Left cardiac atrium (tissue), 4 donors: ENCODE data around the gene EIF2B1. TPM values are rescaled to one million over a fixed set of nuclear protein-coding genes. Genes with fewer than 3 reads are reported as not detected.
"Not testable (repeated sequence)": the region's sequence is repeated elsewhere in the genome, so short reads cannot be mapped to it uniquely, and the experiment has no call there.

ENCODE experiments used
- ATAC-seq, 2 donors: fragments of 200-7000 bp; cut with Tn5 transposase; one replicate each; pipeline ENCODE4 v1.9.1; 2020; ENCODE audit warnings: mild to moderate bottlenecking in 2 of 2, moderate library complexity in 2 of 2
- DNase-seq: peaks from one replicate; pipeline ENCODE4 v3.0.0-alpha.2; 2020
- intact Hi-C, 2 donors: fragments of 100-400 bp; cut with DNase I; formaldehyde crosslinking; loops; one replicate each; pipeline versions ENCODE4 v1.14.1 to v1.15.1; 2022 to 2023
- total RNA-seq, 2 donors: library from RNA; stranded (reverse); fragmentation: NEBNext Ultra II Directional; extraction: Animal tissue kit (Norgen Biotek cat#: 25700); gene quantifications; one replicate each; pipeline ENCODE4 v1.2.1, GENCODE V29; 2021
- donor health status: DM: no; HTN: yes; CAD: no.
- donor health status: DM: no; HTN: yes; CAD: no; lungs with severe emphysema.
- donor health status: DM: yes; HTN: yes; CAD: no.
- donor health status: Dilated cardiomyopathy.

Gene EIF2B1
- total RNA-seq, 2 donors from 2014 or later = 27.9 to 29.3 TPM

DNA sequence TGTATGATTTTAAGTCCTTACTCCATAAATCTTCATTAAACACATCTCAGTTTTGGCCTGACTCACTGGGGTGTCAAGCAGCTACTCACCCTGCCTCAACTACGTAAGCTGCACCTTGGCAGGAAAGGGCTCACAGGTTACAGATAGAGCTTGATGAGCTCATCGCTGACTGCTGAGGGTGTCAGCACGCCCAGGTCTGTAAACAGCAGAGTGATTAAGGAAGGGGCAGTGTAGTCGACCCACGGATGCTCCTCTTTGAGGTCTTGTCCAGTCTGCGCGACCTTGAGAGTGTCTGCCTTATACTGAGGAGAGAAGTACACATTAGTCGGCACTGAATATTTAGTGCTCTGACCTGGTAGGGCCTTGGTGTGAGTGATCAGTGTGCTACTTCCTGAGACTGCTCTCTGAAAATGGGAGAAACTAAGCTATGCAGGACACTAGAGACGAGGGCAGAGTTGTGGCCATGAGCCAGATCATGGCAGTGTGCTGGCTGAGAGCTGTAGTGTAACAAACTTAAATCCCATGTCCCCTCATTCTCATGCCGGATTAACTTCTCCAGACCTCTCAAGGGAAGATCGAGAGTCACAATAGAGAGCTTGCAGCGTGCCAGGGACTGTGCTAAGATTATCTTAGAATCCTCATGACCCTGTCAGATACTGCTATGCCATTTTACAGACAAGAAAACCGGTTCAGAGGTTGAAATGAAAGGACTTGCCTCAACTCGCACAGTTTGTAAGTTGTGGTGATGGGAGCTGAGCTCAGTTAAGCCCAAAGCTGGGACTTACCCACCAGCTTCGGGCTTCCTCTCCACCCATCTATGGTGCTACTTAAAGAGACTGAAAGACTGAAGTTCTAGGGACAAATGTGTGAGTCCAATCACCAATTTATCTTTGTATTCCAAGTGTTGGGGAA is 11.6 kb downstream of the EIF2B1 start:
- DNase-seq (no peak), ATAC-seq (no peak)
- intact Hi-C loops = no loop called here

DNA sequence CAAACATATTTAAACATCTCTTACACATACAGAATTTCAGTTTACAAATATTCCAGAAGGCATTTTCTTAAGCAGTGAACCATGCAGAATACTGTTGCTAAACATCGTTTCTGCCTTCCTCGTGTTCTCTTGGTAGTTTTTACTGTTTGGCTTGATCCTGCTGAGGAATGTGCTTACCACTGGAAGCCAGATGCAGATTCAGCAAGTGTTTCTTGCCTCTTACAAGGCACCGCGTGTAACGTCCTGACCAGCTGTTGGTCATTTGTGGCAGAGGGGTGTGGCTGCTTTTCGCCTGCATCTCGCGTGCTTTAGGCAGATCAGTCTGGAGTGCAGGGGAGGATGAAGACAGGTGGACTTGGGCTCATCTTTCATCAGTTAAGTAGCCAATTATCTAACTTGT is 12.4 kb downstream of the EIF2B1 start:
- no peak for ATAC-seq
- intact Hi-C loops = no loop called here
- no peak for DNase-seq

DNA sequence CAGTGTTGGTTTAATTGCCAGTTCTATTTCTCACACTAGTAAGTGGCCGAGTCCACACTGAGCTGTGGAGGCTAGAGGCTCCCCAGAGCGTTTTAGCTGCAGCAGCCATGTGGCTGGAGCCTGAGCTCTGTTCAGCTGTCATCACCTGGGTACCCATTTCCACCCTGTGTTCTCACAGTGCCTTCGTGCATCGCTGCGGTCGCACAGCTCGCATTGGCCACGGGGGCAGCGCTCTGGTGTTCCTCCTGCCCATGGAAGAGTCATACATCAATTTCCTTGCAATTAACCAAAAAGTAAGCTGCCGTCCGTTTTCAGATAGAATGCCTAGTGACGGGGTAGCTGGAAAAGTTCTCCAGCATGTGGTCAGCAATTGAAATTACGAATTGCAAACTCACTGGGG is 15.9 kb downstream of the EIF2B1 start:
- no peak for ATAC-seq
- DNase-seq = no peak
- intact Hi-C loops = no loop called here

DNA sequence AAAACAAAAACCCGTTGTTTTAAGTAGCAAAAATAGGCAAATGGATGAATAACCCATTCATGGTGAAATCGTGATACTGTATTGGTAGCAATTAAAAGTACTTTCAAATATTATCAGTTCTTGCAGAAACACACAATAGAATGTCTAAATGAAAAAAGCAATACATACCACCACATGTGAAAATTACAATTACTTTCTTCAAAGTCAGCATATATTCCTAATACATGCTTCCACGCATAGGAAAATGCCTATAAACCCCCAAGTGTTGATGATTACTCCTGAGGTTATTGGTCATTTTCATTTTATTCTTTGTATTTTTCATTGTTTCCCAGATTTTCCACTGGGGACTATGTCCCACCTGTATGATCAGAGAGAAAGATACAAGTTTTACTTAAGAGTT is 16.3 kb downstream of the EIF2B1 start:
- ATAC-seq (no peak), DNase-seq (no peak)
- intact Hi-C loops = no loop called here

DNA sequence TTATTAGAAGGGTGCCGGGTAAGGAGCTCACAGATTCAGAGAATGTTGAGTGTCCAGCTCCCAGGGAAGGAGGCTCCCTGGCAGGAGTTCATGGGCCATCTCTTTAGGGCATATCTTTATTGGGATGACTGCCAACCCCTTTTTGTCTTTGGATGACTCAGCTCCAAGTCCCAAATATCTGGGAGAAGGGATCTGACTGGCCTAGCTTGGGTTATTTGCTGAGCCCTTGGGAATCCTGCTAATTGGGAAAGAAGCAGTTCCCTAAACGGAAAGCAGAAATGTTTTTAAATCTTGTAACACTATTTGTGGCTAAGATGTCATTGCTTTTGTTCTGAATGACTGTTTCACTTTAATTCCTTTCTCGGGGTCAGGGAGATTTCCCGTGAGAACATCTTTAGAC is 19.0 kb downstream of the EIF2B1 start:
- DNase-seq (peak; percentile 42), ATAC-seq (peak; percentile 70 to 73)
- intact Hi-C loops = no loop called here

DNA sequence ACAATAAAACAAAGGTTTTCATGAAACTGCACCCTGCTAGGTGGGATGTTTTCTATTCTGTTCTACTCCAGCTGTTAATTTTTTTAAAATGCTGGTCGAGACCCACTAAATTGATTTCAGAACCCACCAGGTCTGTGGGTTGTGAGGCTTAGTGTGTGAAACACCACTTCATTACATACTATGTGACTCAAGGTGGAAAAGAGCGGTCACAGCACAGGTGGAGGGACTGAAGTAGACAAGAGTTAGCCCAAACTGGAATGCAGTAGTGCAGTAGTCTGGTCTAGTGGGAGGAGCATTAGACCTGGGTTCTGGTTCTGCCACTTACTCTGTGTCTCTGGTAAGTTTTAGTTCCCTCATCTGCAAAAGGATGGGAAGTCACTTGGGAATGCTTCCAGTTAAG is 19.4 kb downstream of the EIF2B1 start:
- DNase-seq = no peak
- ATAC-seq = no peak
- intact Hi-C loops = no loop called here

DNA sequence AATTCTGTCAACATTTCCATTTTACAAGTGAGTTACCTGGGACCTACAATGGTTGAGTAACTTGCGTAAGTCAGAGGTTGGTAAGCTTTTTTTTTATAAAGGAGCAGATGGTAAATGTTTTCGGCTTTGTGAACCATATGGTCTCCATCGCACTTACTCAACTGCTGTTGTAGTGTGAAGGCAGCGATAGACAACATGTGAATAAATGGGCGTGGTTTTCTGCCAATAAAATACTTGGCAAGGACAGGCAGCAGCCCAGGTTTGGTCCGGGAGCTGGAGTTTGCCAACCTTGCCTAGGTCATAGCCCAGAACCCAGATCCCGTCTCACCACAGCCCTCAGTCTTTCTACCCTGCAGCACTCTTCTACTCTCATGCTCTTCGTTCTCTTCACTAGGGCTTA is 25.3 kb downstream of the EIF2B1 start:
- DNase-seq = no peak
- ATAC-seq = no peak
- intact Hi-C loops = no loop called here

DNA sequence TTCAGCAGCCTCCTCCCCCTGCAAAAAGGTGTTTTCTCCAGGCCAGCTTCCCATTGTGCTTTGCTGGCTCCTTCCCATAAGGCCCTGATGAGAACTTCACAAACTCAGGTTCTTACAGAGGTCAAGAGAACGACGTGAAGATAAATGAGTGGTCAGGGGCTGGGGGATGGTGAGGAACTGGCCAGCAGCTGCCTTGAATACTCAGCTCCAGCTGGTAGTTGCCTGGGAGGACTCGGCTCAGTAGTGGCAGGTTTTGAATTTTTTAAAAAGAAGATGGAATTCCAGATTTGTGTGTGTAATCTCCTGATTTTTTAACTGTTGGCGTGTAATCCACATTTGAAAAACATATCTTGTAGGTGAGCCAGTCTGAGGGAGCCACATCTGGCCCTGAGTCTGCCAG is 25.7 kb downstream of the EIF2B1 start:
- intact Hi-C loops = no loop called here

DNA sequence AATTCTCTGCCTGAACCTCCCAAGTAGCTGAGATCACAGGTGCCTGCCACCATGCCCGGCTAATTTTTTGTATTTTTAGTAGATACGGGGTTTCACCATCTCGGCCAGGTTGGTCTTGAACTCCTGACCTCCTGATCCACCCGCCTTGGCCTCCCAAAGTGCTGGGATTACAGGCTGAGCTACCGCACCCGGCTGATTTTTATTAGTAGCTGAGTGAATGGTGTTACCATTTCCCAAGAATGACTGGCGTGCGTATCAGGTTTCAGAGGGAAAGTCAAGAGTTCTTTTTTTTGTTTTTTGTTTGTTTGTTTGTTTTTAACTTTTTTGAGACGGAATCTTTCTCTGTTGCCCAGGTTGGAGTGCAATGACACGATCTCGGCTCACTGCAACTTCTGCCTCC is 30.0 kb downstream of the EIF2B1 start:
- ATAC-seq, intact Hi-C loops, DNase-seq: not testable (repeated sequence)

More for the DNA sequence above, 25.7 kb downstream of the EIF2B1 start:
- ATAC-seq (no peak), DNase-seq (no peak)

DNA sequence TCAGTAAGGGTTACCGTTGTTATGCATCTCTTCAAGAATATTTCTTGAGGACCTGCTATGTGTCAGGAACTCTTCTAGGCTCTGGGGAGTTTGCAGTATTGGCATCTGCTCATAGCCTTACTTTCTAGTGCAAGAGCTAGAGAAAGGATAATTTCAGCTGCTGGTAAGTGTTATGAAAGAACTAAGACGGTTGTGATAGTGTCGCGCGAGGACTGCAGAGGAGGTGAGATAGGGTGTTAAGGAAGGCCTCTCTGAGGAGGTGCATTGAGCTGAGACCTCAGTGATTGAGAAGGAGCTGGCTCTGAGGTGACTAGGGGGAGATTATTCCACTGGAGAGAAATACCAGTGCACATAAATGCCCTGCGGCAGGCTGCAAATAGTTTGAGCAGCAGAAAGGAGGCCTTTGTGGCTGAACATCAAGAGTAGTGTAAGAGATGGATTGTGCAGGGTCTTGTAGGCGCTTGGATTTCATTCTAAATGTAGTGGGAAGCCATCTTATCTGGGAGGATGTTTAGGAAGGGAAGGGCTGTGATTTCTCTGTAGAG is 30.8 kb downstream of the EIF2B1 start:
- intact Hi-C loops = no loop called here
- no peak for DNase-seq
- ATAC-seq = no peak

DNA sequence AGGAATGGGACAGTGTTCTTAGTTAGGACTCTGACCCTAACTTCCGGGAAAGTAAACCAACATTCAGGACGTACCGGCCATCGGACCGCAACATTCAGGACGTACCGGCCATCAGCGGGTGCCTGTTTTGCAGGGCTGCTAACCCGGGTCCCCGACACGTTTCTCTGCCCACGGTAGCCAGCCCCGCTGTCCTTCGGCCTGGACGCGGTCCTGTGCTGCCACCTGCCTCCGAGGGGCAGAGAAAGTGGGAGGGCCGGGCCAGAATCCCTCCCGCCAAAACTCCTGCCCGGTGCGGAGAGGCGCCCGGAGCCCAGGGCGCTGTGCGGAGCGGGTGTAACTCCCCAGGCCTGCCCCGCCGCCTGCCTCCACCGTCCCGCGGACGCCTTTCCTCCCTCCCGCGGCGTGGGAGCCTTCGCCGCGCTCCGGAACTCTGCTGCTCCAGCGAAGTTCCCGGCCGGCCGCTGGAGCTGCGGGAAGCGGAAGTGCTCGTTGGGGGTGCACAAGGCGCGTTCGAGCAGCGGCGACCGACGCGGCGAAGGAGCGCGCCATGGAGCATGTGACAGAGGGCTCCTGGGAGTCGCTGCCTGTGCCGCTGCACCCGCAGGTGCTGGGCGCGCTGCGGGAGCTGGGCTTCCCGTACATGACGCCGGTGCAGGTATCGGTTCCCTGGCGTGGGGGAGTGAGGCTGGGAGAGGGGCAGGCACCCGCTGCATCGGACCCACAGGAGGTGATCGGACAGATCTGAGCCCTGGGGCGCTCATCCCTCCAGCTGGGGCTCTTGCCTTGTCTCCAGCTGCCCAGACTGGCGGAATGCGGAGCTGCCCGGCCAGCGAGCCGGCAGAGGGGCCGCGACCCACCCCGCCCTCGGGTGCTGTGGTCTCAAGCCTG is 31.6 kb downstream of the EIF2B1 start, which contains the start of gene DDX55:
Gene DDX55 (plus strand): TSS at position 498 of the 888 bp plus-strand sequence. CDS start 50 bp downstream, at position 548.
- DNase-seq = peak; percentile 87
- ATAC-seq = peak; percentile 98
- intact Hi-C loops = loop anchor here in 1 of 2 donors (2.0 kb wide), 1 partner anchor 331 kb away; the partner anchor contains the start of gene CDK2AP1

DNA sequence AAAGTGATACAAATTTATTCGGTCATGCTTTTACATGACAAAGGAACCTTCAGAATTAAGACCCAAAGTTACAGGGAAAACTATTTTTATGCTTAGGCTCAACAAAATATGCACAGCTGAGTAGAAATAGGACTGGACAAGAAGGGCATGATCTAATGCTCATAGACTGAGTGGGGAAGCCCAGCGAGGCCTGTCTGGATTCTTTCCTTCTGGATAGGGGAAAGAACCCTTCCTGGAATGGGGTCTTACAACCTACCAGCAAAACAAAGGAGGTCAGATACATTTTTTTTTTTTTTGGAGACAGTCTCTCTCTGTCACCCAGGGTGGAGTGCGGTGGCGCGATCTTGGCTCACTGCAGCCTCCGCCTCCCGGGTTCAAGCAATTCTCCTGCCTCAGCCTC is 33.8 kb downstream of the EIF2B1 start:
- ATAC-seq (no peak), DNase-seq (no peak)
- intact Hi-C loops = loop anchor here in 1 of 2 donors (2.0 kb wide), 1 partner anchor 329 kb away; the partner anchor contains the start of gene CDK2AP1

DNA sequence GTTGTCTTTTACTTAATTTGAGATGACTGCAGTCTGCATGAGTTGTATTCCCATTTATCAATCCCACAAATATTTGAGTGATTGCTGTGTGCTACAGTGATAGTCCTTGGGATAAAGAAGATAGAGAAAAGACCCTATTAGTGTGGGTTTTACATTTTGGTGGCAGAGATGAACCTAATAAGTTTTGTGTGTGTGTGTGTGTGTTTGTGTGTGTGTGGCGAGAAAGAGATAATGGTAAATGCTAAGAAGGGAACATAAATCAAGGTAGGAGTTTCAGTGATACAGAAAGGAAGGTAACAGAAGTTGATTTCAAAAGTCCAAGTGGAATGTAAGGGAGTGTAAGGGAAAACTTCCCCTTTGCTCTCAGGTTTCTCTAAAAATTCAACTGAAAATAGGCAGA is 34.2 kb downstream of the EIF2B1 start:
- DNase-seq = no peak
- intact Hi-C loops = no loop called here
- no peak for ATAC-seq

DNA sequence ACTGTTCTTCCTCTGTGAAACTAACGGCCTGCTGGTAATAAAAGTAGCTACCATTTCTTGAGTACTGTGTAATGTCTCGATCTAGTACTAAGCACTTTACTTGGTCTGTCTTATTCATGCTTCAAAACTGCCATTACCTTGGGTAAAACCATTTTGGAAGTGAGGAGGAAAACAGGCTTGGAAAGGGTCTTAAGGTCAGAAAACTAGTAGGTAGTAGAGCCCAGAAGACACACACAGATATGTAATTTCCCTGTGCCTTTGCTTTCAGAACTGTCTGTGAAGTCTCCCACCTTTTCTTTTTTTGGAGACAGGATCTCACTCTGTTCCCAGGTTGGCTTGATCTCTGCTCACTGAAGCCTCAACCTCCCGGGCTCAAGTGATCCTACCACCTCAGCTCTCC is 35.0 kb downstream of the EIF2B1 start:
- ATAC-seq = no peak
- DNase-seq = no peak
- intact Hi-C loops = no loop called here

DNA sequence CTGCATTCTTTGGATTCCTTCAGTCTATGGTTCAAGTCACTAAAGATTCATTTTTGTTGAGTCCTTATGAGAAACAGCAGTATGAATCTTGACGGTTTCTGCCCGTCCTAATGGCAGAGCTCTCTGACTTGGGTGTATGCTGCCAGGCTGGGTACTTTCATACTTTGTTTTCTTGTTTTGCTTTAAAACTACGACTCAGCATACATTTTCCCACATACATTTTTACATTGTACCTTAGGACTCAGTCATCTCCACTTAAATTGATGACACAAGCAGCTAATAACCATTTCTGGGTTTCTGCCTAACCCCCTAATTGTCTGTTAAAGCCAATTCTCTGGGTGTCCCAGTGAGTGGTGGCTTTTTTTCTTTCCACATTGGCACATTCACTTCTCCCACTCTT is 36.4 kb downstream of the EIF2B1 start:
- intact Hi-C loops = no loop called here
- DNase-seq (no peak), ATAC-seq (no peak)

DNA sequence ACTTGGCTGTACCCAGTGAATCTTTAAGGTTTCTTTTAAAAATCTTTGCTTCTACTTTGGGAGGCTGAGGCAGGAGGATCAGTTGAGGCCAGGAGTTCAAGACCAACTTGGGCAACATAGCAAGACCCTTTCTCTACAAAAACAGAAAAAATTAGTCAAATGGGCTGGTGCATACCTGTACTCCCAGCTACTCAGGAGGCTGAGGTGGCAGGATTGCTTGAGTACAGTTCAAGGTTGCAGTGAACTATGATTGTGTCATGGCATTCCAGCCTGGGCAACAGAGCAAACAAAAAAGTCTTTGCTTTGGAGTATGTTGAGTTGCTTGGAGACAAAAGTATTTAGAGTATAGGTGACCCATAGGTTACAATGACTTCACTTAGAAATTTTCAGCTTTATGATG is 37.8 kb downstream of the EIF2B1 start:
- no peak for ATAC-seq

DNA sequence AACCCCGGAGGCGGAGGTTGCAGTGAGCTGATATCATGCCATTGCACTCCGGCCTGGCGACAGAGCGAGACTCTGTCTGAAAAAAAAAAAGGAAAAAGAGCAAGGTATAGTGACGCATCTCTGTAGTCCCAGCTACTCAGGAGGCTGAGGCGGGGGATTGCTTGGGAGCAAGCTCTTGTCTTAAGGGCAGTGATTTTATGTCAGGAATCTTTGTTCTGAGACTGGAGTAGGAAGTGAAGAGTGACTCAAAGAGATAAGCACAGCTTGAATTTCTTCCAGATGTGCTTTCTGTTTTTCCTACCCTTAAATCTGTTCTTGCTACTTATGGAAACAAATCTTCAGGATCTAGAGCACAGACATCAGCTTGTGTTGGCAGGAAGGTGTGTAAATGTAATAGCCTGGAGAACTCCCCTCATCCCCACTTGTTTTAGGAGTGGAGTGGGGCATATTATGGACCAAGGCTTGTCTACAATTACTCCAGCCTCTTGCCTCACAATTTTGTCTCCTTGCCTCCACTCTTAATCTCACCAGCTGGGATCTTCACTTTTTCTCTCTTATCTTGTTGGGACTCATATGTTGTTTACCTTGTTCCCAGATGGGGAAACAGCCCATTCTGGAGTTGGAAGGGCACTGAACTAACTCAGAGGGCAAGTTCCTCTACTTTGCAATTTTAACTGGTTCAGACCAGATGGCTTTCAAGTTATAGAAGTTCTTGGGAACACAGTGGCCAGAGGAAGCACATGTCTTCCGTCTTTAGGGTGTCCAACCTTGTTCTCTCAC is 41.6 kb downstream of the EIF2B1 start:
- intact Hi-C loops = no loop called here
- ATAC-seq (peak in 1 of 2 donors; percentile 34), DNase-seq (no peak)

More for the DNA sequence above, 37.8 kb downstream of the EIF2B1 start:
- DNase-seq = no peak
- intact Hi-C loops = no loop called here

DNA sequence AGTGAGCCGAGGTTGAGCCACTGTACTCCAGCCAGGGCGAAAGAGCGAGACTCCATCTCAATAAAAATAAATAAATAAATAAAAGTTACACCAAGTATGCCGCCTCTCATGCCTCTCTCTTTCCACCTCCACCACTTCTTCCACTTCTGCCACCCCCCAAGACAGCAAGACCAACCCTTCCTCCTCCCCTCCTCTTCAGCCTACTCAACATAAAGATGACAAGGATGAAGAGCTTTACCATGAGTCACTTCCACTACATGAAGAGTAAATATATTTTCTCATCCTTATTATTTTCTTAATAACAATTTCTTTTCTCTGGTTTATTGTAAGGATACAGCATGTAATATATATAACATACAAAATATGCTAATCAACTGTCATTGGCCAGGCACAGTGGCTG is 52.7 kb downstream of the EIF2B1 start:
- ATAC-seq = no peak
- intact Hi-C loops = loop anchor here (5.0 kb wide), 3 partner anchors 48 to 193 kb away; partner anchors contain the start of genes RILPL1 (in 1 of the 2) and SNRNP35 (in 1 of the 2)
- no peak for DNase-seq

DNA sequence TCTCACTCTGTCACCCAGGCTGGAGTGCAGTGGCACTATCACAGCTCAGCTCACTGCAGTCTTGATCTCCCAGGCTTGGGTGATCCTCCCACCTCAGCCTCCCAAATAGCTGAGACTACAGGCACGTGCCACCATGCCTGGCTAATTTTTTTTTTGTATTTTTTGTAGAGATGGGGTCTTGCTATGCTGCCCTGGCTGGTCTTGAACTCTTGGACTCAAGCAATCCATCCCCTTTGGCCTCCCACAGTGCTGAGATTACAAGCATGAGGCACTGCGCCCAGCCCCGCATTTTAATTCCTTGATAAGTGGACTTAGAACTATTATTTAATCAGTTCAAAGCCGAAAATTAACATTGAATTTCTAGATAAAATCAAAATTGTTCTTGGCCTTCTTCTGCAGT is 54.7 kb downstream of the EIF2B1 start:
- ATAC-seq, intact Hi-C loops, DNase-seq: not testable (repeated sequence)
